ENCODE results near the gene PDZD7. TPM values are rescaled to one million over a fixed set of nuclear protein-coding genes. Genes with fewer than 3 reads are reported as not detected.

PDZD7 gene
- total and polyA plus RNA-seq, 2 of the 8 experiments (the other 6 are each of a cell fraction or from before 2014, with no cell fraction given), result 0.88 to 1.6 TPM

- no peak overlapping the region for H3K4ac ChIP-seq (replicated peaks; ENCODE audit: insufficient read length, low read depth, low read length)
- ChIA-PET CTCF (ENCODE audit: partially characterized antibody) (interaction anchor here (0.7 to 59.5 kb wide), 11 partner anchors 23 to 215 kb away, joined by 3 to 2176 read pairs (median 4); partner anchors contain the start of genes KAZALD1, PDZD7 and SFXN3), POLR2A (ENCODE audit: partially characterized antibody) (interaction anchor here (0.8 to 0.9 kb wide), 2 partner anchors 9 to 265 kb away, joined by 3 read pairs; no protein-coding TSS in a partner anchor)
- H2AK5ac ChIP-seq (ENCODE audit: low read depth, low read length), result no peak overlapping the region
- H3K9me3 ChIP-seq (ENCODE audit: insufficient read depth in 2 of 2, low read depth in 1 of 2, low read length in 1 of 2), result no peaks in the 10 kb centered on the region
- H4K8ac ChIP-seq (ENCODE audit: extremely low read depth, insufficient read depth, low read length), result no peak overlapping the region
- H3K79me2 ChIP-seq (ENCODE audit: control insufficient read depth in 1 of 2, insufficient read depth in 2 of 2, low read length in 2 of 2), result no peaks in the 10 kb centered on the region
- no peaks in the 10 kb centered on the region for H3K23me2 ChIP-seq (ENCODE audit: low read depth, low read length)
- no peak overlapping the region for H3K23ac ChIP-seq (ENCODE audit: insufficient read length)
- no peak overlapping the region for H3K9ac ChIP-seq (replicated peaks in 1 of 4; ENCODE audit: extremely low read depth in 1 of 4, low read depth in 3 of 4, low read length in 3 of 4)
- H2AFZ ChIP-seq (ENCODE audit: low read length), result no peak overlapping the region
- H3K56ac ChIP-seq (replicated peaks; ENCODE audit: insufficient read length, low read depth, low read length), result no peak overlapping the region
- no peak overlapping the region for H4K5ac ChIP-seq (ENCODE audit: insufficient read length, low read depth, low read length)
- H3K4me2 ChIP-seq (ENCODE audit: insufficient read depth in 1 of 2, low read depth in 2 of 2, low read length in 2 of 2), result no peak overlapping the region
- H2BK120ac ChIP-seq (replicated peaks; ENCODE audit: low read depth, low read length), result no peak overlapping the region
- 43% methylated on average over 4 of the region's 4 CpGs; no CpG with 5 or more reads in 1 of the 2 experiments for WGBS, 2 experiments (ENCODE audit: extremely low coverage in 1 of 2, insufficient coverage in 1 of 2, insufficient read length in 1 of 2, insufficient replicate concordance in 2 of 2, low coverage in 1 of 2, low lambda C conversion rate in 2 of 2, missing lambda C conversion rate in 1 of 2)
- H3K14ac ChIP-seq (ENCODE audit: insufficient read length), result no peak overlapping the region
- H3K36me3 ChIP-seq (ENCODE audit: control insufficient read depth in 2 of 4, insufficient read depth in 4 of 4, low read length in 3 of 4), result no peaks in the 10 kb centered on the region
- H3K4me1 ChIP-seq (replicated peaks in 1 of 4; ENCODE audit: control insufficient read depth in 3 of 4, insufficient read depth in 4 of 4, low read length in 3 of 4), result peaks cover 0 to 8% (median 3%) of the 10 kb centered on the region in 4 experiments; a peak in 4 of 7 replicates
- no peak overlapping the region for H2BK20ac ChIP-seq (ENCODE audit: low read length)
- no peak overlapping the region for H3K18ac ChIP-seq (ENCODE audit: extremely low read depth, low read length)
- FAIRE-seq (no peak), DNase-seq (ENCODE audit: low read depth in 1 of 2, low spot score in 2 of 2) (no peak)
- no peak overlapping the region for H3K27ac ChIP-seq (ENCODE audit: low read depth, low read length)
- H3K79me1 ChIP-seq (ENCODE audit: low read depth, low read length), result no peaks in the 10 kb centered on the region
- H2BK12ac ChIP-seq (ENCODE audit: low read depth, low read length), result no peak overlapping the region
- H4K91ac ChIP-seq (replicated peaks; ENCODE audit: insufficient read length, low read length), result no peak overlapping the region
- H2BK5ac ChIP-seq (ENCODE audit: low read depth, low read length), result no peak overlapping the region
- H4K20me1 ChIP-seq (replicated peaks in 1 of 2; ENCODE audit: control insufficient read depth in 1 of 2, insufficient read depth in 2 of 2, low read length in 2 of 2), result peaks cover 0 to 1% of the 10 kb centered on the region in 2 experiments
- H3K4me3 ChIP-seq (ENCODE audit: extremely low read depth in 1 of 4, insufficient read depth in 2 of 4, low read depth in 3 of 4, low read length in 4 of 4), result no peak overlapping the region
- H3K27me3 ChIP-seq (replicated peaks in 1 of 4; ENCODE audit: control insufficient read depth in 3 of 4, extremely low read depth in 1 of 4, insufficient read depth in 3 of 4, low read length in 3 of 4), result peaks cover 5 to 52% (median 40%) of the 10 kb centered on the region in 4 experiments
- no peak overlapping the region for H2BK15ac ChIP-seq (ENCODE audit: low read length)
- TF ChIP-seq EGR1 (IDR thresholded peaks at IDR 0.05; ENCODE audit: borderline replicate concordance, low read depth, low read length), result no peak
- TF ChIP-seq RFX5 (IDR thresholded peaks at IDR 0.05; ENCODE audit: borderline replicate concordance, low read depth, low read length), result no peak
- no peak for TF ChIP-seq JUND (IDR thresholded peaks at IDR 0.05; ENCODE audit: low read length)
- no peak for TF ChIP-seq POLR2A (IDR thresholded peaks at IDR 0.05; ENCODE audit: control extremely low read depth in 1 of 2, low read depth in 2 of 2, low read length in 2 of 2)
- TF ChIP-seq HDAC2 (IDR thresholded peaks at IDR 0.05; ENCODE audit: borderline replicate concordance in 1 of 2, low read depth in 2 of 2, low read length in 2 of 2), result no peak
- no peak for TF ChIP-seq RAD21 (IDR thresholded peaks at IDR 0.05 in 1 of 2, conservative IDR thresholded peaks at IDR 0.05 in 1 of 2; ENCODE audit: low read depth in 2 of 2, low read length in 2 of 2)
Observed at GRCh38 chr10:101075775-101076174, 44.8 kb upstream of the PDZD7 start.

All from H1 (cell line).